HepG2 (cell line): Measurements from ENCODE around the gene TBX21. TPM values are rescaled to one million over a fixed set of nuclear protein-coding genes. Genes with fewer than 3 reads are reported as not detected.

Experiments
- ATAC-seq: fragments of 200-7000 bp; cut with Tn5 transposase; 3 replicates; pipeline ENCODE4 v1.9.1; 2020; ENCODE audit warnings: mild to moderate bottlenecking, moderate library complexity
- BruUV-seq: library from RNA; stranded (reverse); fragments of 400-500 nt; replicated peaks from 2 replicates; lab custom pipeline; 2021; lab: Mats Ljungman, UMichigan
- CTCF ChIA-PET: fragments of 300-600 bp; formaldehyde crosslinking; extraction: SDS; loops from one replicate; lab custom pipeline; 2021; ENCODE audit warnings: low total read pairs, inconsistent platforms, low intra/inter-chr PET ratio; lab: Yijun Ruan, JAX
- POLR2A ChIA-PET: fragments of 350-600 bp; sonication (Branson Sonifier 250); formaldehyde crosslinking; loops from one replicate; lab custom pipeline; 2020; ENCODE audit warnings: antibody characterized with exemption, inconsistent platforms; lab: Yijun Ruan, JAX
- DNase-seq: peaks from one replicate; pipeline ENCODE4 v3.0.0-alpha.2; 2015; ENCODE audit warnings: low spot score
- FAIRE-seq: peaks from 3 replicates; lab custom pipeline; 2011; peaks lifted over from hg19 to GRCh38; lab: Jason Lieb, UNC
- H2AFZ ChIP-seq: one replicate; pipeline ENCODE4 v1.6.1; 2011; ENCODE audit warnings: low read length, inconsistent platforms
- H3K27ac ChIP-seq: fragments of 300-600 bp; 3 replicates; pipeline ENCODE4 v1.8.0; 2011; ENCODE audit warnings: mixed run types, mild to moderate bottlenecking, mixed read lengths, low read length, inconsistent platforms; ENCODE audit not compliant: insufficient read depth; ENCODE audit errors: extremely low read length
- H3K27me3 ChIP-seq, 2 experiments: fragments of 200-600 bp in 1 of 2; 2 replicates in 1 of 2; 3 replicates in 1 of 2; pipeline versions ENCODE4 v1.6.0 to v1.8.0; 2011; ENCODE audit warnings: low read length in 2 of 2, mild to moderate bottlenecking in 2 of 2, moderate library complexity in 2 of 2, inconsistent platforms in 1 of 2; ENCODE audit not compliant: insufficient read depth in 2 of 2, control insufficient read depth in 1 of 2
- H3K36me3 ChIP-seq, 2 experiments: fragments of 200-600 bp in 1 of 2; replicated peaks in 1 of 2; 2 replicates in 1 of 2; 3 replicates in 1 of 2; pipeline versions ENCODE4 v1.5.1 to v1.8.0; 2011; ENCODE audit warnings: low read length in 2 of 2, inconsistent platforms in 1 of 2; ENCODE audit not compliant: insufficient read depth in 2 of 2, control insufficient read depth in 1 of 2
- H3K4me1 ChIP-seq: 2 replicates; pipeline ENCODE4 v1.5.1; 2012; ENCODE audit warnings: low read length, inconsistent platforms; ENCODE audit not compliant: insufficient read depth
- H3K4me2 ChIP-seq: 2 replicates; pipeline ENCODE4 v1.6.0; 2011; ENCODE audit warnings: low read depth, low read length, inconsistent platforms
- H3K4me3 ChIP-seq, 3 experiments: fragments of 200-600 bp in 1 of 3; sonication (generic), shearing (Covaris generic) in 1 of 3; replicated peaks in 1 of 3; 2 replicates each; pipeline ENCODE4 v1.5.1; 2011 to 2016; ENCODE audit warnings: low read length in 3 of 3, inconsistent platforms in 2 of 3, low read depth in 2 of 3, mild to moderate bottlenecking in 2 of 3, control low read depth in 1 of 3, mixed read lengths in 1 of 3; ENCODE audit not compliant: insufficient read depth in 1 of 3
- H3K79me2 ChIP-seq: one replicate; pipeline ENCODE4 v1.6.1; 2011; ENCODE audit warnings: low read length, inconsistent platforms; ENCODE audit not compliant: insufficient read depth
- H3K9ac ChIP-seq: 2 replicates; pipeline ENCODE4 v1.6.0; 2011; ENCODE audit warnings: mild to moderate bottlenecking, low read depth, low read length, inconsistent platforms; ENCODE audit not compliant: insufficient read depth
- H3K9me3 ChIP-seq: 2 replicates; pipeline ENCODE4 v1.5.1; 2012; ENCODE audit warnings: mild to moderate bottlenecking, low read length
- H4K20me1 ChIP-seq: 2 replicates; pipeline ENCODE4 v1.6.0; 2011; ENCODE audit warnings: inconsistent platforms, mild to moderate bottlenecking, low read length, moderate library complexity; ENCODE audit not compliant: insufficient read depth
- ESRRA ChIP-seq: sonication (generic); formaldehyde crosslinking; IDR thresholded peaks from 2 replicates; pipeline ENCODE4 v1.5.1; 2020; ENCODE audit warnings: mild to moderate bottlenecking, low read depth, missing genetic modification reagents
- RFXANK ChIP-seq: IDR thresholded peaks from 2 replicates; pipeline ENCODE4 v1.6.1; 2016
- ZNF878 ChIP-seq: sonication (generic); formaldehyde crosslinking; IDR thresholded peaks from 2 replicates; pipeline ENCODE4 v1.8.1; 2023; ENCODE audit warnings: mild to moderate bottlenecking, missing genetic modification reagents, moderate library complexity
- WGBS: methylation state at CpG from one replicate; pipeline ENCODE4 v1.1.6; 2017; ENCODE audit warnings: low lambda C conversion rate; 5-methylcytosine and 5-hydroxymethylcytosine counted together
- in situ Hi-C: cut with HindIII; loops from 2 replicates; pipeline ENCODE4 v1.10.0; 2017; ENCODE audit warnings: low pct_unique_long_range_greater_than_20kb; ENCODE audit not compliant: extremely low pct_ligation_motif_present
- intact Hi-C: fragments of 100-400 bp; cut with micrococcal nuclease; formaldehyde crosslinking; loops from one replicate; pipeline ENCODE4 v1.10.0; 2022; ENCODE audit not compliant: unreplicated experiment
- polyA plus RNA-seq, 8 experiments: library from polyadenylated mRNA; depleted of rRNA in 3 of 8; stranded (reverse) in 7 of 8; unstranded in 1 of 8; fragments of >200 nt; fragmentation: Illumina TruSeq in 4 of 8; extraction: Trizol in 4 of 8; gene quantifications; 2 replicates each; pipeline versions ENCODE4 v1.2.1 to v1.2.3, GENCODE V29; 2011 to 2016; ENCODE audit warnings: low read depth in 4 of 8, missing spikeins in 1 of 8, mixed read lengths in 1 of 8; ENCODE audit not compliant: insufficient read depth in 1 of 8
- total RNA-seq, 5 experiments: library from RNA; depleted of rRNA; stranded (reverse); fragments of >200 nt; fragmentation: Illumina TruSeq; extraction: Trizol; gene quantifications; 2 replicates each; pipeline ENCODE4 v1.2.3, GENCODE V29; 2016; ENCODE audit warnings: low read depth in 1 of 5
- TF ChIP-seq, protein P1 (sequence below): sonication (generic); formaldehyde crosslinking; IDR thresholded peaks from 2 replicates; pipeline ENCODE4 v1.4.0; 2020; ENCODE audit warnings: missing genetic modification reagents, mild to moderate bottlenecking, borderline replicate concordance
- TF ChIP-seq, protein P2 (sequence below): sonication (generic); formaldehyde crosslinking; conservative IDR thresholded peaks from 2 replicates; pipeline ENCODE4 v1.8.0; 2022; ENCODE audit warnings: mild to moderate bottlenecking, moderate library complexity, missing genetic modification reagents
- TF ChIP-seq, protein P3 (sequence below): IDR thresholded peaks from 2 replicates; pipeline ENCODE4 v1.6.1; 2016
- TF ChIP-seq, protein P4 (sequence below): sonication (generic); formaldehyde crosslinking; IDR thresholded peaks from 2 replicates; pipeline ENCODE4 v1.5.0; 2020; ENCODE audit warnings: missing genetic modification reagents

Gene TBX21
- total and polyA plus RNA-seq, 2 of the 13 experiments (the other 11 are each of a cell fraction or from before 2014, with no cell fraction given) = not detected

DNA sequence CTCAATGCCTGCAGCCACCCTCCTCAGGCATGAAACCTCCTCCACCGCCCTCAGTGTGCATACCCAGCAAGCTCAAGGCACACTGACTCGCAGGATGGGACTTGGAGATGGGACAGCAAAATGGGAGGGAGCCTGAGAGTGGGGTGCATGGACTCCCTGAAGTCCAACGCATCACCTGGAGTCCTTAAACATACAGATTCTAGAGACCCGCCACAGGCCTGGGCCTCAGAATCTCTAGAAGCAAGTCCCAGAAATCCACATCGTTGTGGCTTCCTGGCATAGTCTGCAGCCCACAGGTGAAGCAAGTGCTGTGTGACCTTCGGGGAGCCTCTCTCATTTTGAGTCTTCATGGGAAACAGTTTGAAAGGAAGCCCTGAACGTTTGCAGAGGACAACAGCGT, 3.6 kb upstream of the TBX21 start (continued):
- TF ChIP-seq, protein P1, sequence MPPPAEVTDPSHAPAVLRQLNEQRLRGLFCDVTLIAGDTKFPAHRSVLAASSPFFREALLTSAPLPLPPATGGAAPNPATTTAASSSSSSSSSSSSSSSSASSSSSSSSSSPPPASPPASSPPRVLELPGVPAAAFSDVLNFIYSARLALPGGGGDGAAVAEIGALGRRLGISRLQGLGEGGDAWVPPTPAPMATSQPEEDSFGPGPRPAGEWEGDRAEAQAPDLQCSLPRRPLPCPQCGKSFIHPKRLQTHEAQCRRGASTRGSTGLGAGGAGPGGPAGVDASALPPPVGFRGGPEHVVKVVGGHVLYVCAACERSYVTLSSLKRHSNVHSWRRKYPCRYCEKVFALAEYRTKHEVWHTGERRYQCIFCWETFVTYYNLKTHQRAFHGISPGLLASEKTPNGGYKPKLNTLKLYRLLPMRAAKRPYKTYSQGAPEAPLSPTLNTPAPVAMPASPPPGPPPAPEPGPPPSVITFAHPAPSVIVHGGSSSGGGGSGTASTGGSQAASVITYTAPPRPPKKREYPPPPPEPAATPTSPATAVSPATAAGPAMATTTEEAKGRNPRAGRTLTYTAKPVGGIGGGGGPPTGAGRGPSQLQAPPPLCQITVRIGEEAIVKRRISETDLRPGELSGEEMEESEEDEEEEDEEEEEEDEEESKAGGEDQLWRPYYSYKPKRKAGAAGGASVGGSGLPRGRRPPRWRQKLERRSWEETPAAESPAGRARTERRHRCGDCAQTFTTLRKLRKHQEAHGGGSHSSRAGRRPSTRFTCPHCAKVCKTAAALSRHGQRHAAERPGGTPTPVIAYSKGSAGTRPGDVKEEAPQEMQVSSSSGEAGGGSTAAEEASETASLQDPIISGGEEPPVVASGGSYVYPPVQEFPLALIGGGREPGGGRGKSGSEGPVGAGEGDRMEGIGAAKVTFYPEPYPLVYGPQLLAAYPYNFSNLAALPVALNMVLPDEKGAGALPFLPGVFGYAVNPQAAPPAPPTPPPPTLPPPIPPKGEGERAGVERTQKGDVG (CRISPR knock-in tag) = no peak
- TF ChIP-seq, protein P2, sequence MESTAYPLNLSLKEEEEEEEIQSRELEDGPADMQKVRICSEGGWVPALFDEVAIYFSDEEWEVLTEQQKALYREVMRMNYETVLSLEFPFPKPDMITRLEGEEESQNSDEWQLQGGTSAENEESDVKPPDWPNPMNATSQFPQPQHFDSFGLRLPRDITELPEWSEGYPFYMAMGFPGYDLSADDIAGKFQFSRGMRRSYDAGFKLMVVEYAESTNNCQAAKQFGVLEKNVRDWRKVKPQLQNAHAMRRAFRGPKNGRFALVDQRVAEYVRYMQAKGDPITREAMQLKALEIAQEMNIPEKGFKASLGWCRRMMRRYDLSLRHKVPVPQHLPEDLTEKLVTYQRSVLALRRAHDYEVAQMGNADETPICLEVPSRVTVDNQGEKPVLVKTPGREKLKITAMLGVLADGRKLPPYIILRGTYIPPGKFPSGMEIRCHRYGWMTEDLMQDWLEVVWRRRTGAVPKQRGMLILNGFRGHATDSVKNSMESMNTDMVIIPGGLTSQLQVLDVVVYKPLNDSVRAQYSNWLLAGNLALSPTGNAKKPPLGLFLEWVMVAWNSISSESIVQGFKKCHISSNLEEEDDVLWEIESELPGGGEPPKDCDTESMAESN (CRISPR knock-in tag) = no peak
- TF ChIP-seq RFXANK (no peak), ZNF878 (CRISPR knock-in tag) (no peak)
- TF ChIP-seq, protein P3, sequence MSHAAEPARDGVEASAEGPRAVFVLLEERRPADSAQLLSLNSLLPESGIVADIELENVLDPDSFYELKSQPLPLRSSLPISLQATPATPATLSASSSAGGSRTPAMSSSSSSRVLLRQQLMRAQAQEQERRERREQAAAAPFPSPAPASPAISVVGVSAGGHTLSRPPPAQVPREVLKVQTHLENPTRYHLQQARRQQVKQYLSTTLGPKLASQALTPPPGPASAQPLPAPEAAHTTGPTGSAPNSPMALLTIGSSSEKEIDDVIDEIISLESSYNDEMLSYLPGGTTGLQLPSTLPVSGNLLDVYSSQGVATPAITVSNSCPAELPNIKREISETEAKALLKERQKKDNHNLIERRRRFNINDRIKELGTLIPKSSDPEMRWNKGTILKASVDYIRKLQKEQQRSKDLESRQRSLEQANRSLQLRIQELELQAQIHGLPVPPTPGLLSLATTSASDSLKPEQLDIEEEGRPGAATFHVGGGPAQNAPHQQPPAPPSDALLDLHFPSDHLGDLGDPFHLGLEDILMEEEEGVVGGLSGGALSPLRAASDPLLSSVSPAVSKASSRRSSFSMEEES (CRISPR knock-in tag) = no peak

DNA sequence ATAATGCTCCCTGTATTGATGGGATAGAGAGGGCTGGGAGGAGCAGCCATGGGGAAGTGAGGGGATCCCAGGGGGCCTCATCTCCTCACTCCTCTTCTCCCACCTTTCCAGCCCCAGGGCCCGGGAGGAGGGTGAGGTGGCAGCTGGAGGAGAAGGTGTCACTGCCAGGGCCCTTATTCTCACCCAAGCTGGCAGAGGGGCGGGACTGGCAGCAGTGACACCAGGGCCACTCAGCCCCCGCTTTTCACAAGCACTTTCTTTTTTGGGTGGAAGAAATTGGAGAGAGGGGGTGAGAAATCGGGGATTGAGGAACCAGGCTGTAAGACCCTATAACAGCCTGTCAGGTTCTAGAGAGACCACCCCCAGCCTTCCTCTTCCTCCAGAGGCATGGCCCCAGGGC, 2.4 kb upstream of the TBX21 start:
- Histone ChIP-seq H3K4me3 (no peak overlapping the region), H3K4me1 (peaks cover 13% of the 10 kb centered on the region), H3K27ac (no peak overlapping the region), H3K36me3 (no peaks in the 10 kb centered on the region), H3K9me3 (no peaks in the 10 kb centered on the region), H3K9ac (no peak overlapping the region), H3K27me3 (peaks cover 38 to 93% of the 10 kb centered on the region in 2 experiments), H3K4me2 (no peak overlapping the region), H3K79me2 (no peaks in the 10 kb centered on the region), H2AFZ (no peak overlapping the region), H4K20me1 (no peaks in the 10 kb centered on the region; the same call in 1 of the 2 replicates)
- intact Hi-C loops = no loop called here
- DNase-seq = no peak
- 17% methylated on average over 4 of the region's 4 CpGs for WGBS
- in situ Hi-C loops = no loop called here
- BruUV-seq = no TSS peak
- ChIA-PET POLR2A (no interaction called here), CTCF (no interaction called here)
- no peak for TF ChIP-seq ESRRA (CRISPR knock-in tag)
- TF ChIP-seq, protein P4, sequence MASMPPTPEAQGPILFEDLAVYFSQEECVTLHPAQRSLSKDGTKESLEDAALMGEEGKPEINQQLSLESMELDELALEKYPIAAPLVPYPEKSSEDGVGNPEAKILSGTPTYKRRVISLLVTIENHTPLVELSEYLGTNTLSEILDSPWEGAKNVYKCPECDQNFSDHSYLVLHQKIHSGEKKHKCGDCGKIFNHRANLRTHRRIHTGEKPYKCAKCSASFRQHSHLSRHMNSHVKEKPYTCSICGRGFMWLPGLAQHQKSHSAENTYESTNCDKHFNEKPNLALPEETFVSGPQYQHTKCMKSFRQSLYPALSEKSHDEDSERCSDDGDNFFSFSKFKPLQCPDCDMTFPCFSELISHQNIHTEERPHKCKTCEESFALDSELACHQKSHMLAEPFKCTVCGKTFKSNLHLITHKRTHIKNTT = no peak
- no peak for ATAC-seq
- no peak for FAIRE-seq
